Fibroblast of peridontal ligament (primary cell): ENCODE results near the gene CBX3.
"Not testable (repeated sequence)": the region's sequence is repeated elsewhere in the genome, so short reads cannot be mapped to it uniquely, and the experiment has no call there.

Experiments
- DNase-seq: peaks from one replicate; pipeline ENCODE4 v3.0.0-alpha.2; 2010; ENCODE audit errors: extremely low read depth

The CBX3 gene

GRCh38 chr7:26202019-26202990 lies 760 bp downstream of the CBX3 start:
- DNase-seq = peak; percentile 42

GRCh38 chr7:26203016-26203415 lies 1.5 kb downstream of the CBX3 start:
- no peak for DNase-seq

- no peak for DNase-seq
Measured at GRCh38 chr7:26208040-26208439, 6.5 kb downstream of the CBX3 start.

- no peak for DNase-seq
Measured at GRCh38 chr7:26212921-26213718, 11.6 kb downstream of the CBX3 start.

- no peak for DNase-seq
Measured at GRCh38 chr7:26213807-26214515, 12.4 kb downstream of the CBX3 start.

- DNase-seq = no peak
Measured at GRCh38 chr7:26216049-26216448, 14.5 kb downstream of the CBX3 start.

GRCh38 chr7:26224359-26224758 lies 22.8 kb downstream of the CBX3 start:
- no peak for DNase-seq

GRCh38 chr7:26227987-26228386 lies 26.4 kb downstream of the CBX3 start:
- DNase-seq = no peak

GRCh38 chr7:26233902-26234511 lies 32.5 kb downstream of the CBX3 start:
- no peak for DNase-seq

- DNase-seq = no peak
Measured at GRCh38 chr7:26237035-26237807, 35.7 kb downstream of the CBX3 start.

- no peak for DNase-seq
Measured at GRCh38 chr7:26238032-26238431, 36.5 kb downstream of the CBX3 start.

GRCh38 chr7:26245150-26245549 lies 43.6 kb downstream of the CBX3 start:
- no peak for DNase-seq

- DNase-seq = no peak
Measured at GRCh38 chr7:26250239-26250638, 48.7 kb downstream of the CBX3 start.

GRCh38 chr7:26261866-26262265 lies 60.3 kb downstream of the CBX3 start:
- DNase-seq = not testable (repeated sequence)
